Measurements from ENCODE around the gene SEC14L5.

DNA sequence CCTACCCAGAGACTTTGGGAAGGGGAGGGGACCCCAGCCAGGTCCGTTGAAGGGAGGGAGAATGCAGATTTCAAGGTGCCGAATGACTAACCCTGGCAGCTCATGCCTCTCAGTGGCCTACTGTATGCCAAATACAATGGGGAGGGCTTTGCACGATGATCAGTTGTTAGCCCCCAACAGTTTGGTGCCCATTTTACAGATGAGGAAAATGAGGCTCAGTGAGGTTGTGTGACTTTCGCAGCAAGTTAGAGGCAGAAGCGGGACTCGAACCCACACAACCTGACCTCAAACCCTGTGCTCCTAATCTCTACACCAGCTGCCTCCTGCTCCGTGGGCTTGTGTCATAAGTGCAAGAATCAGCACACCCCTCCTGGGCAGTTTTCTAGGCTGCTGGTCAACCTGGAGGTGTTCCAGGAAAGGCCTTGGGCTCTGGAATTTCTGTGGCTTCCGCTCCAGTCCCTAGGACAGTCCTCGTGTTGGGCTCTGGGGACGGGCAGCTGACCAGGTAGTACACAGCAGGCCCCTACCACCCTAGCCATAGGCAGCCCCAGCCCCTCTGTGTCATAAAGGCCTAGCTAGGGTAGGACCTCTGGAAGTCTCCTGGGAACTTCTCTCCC lies 87.5 kb downstream of the SEC14L5 start:
- TF ChIP-seq, protein P1, sequence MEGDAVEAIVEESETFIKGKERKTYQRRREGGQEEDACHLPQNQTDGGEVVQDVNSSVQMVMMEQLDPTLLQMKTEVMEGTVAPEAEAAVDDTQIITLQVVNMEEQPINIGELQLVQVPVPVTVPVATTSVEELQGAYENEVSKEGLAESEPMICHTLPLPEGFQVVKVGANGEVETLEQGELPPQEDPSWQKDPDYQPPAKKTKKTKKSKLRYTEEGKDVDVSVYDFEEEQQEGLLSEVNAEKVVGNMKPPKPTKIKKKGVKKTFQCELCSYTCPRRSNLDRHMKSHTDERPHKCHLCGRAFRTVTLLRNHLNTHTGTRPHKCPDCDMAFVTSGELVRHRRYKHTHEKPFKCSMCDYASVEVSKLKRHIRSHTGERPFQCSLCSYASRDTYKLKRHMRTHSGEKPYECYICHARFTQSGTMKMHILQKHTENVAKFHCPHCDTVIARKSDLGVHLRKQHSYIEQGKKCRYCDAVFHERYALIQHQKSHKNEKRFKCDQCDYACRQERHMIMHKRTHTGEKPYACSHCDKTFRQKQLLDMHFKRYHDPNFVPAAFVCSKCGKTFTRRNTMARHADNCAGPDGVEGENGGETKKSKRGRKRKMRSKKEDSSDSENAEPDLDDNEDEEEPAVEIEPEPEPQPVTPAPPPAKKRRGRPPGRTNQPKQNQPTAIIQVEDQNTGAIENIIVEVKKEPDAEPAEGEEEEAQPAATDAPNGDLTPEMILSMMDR (IDR thresholded peaks at IDR 0.05; ENCODE audit: low read length): no peak
- TF ChIP-seq EZH2 (IDR thresholded peaks at IDR 0.05; ENCODE audit: borderline replicate concordance, low read length): no peak
